ENCODE data around the gene AKT3. TPM values are rescaled to one million over a fixed set of nuclear protein-coding genes. Genes with fewer than 3 reads are reported as not detected.

AKT3 gene
- polyA plus RNA-seq, 3 donors, result 29.5 to 31.4 (median 30.7) TPM

- DNase-seq (ENCODE audit: low read depth in 3 of 3, low spot score in 2 of 3), result no peak
These were observed 285.2 kb downstream of the AKT3 start for GRCh38 chr1:243564814-243565213.

- no peak for DNase-seq (ENCODE audit: low read depth in 3 of 3, low spot score in 2 of 3)
These were observed 286.3 kb downstream of the AKT3 start for GRCh38 chr1:243563732-243564131.

- no peak for DNase-seq (ENCODE audit: low read depth in 3 of 3, low spot score in 2 of 3)
These were observed 287.6 kb downstream of the AKT3 start for GRCh38 chr1:243562473-243562872.

GRCh38 chr1:243561588-243562319 lies 288.3 kb downstream of the AKT3 start:
- no peak for DNase-seq (ENCODE audit: low read depth in 3 of 3, low spot score in 2 of 3)

GRCh38 chr1:243559575-243560162 lies 290.4 kb downstream of the AKT3 start:
- DNase-seq (ENCODE audit: low read depth in 3 of 3, low spot score in 2 of 3), result no peak

- no peak for DNase-seq (ENCODE audit: low read depth in 3 of 3, low spot score in 2 of 3)
These were observed 291.5 kb downstream of the AKT3 start for GRCh38 chr1:243558576-243558975.

GRCh38 chr1:243557866-243558265 lies 292.2 kb downstream of the AKT3 start:
- DNase-seq (ENCODE audit: low read depth in 3 of 3, low spot score in 2 of 3), result no peak

GRCh38 chr1:243554686-243555085 lies 295.4 kb downstream of the AKT3 start:
- DNase-seq (ENCODE audit: low read depth in 3 of 3, low spot score in 2 of 3), result no peak

- no peak for DNase-seq (ENCODE audit: low read depth in 3 of 3, low spot score in 2 of 3)
These were observed 297.0 kb downstream of the AKT3 start for GRCh38 chr1:243553090-243553489.

GRCh38 chr1:243550276-243550675 lies 299.8 kb downstream of the AKT3 start:
- DNase-seq (ENCODE audit: low read depth in 3 of 3, low spot score in 2 of 3), result no peak

- no peak for DNase-seq (ENCODE audit: low read depth in 3 of 3, low spot score in 2 of 3)
These were observed 300.3 kb downstream of the AKT3 start for GRCh38 chr1:243549791-243550190.

GRCh38 chr1:243549108-243549507 lies 300.9 kb downstream of the AKT3 start:
- no peak for DNase-seq (ENCODE audit: low read depth in 3 of 3, low spot score in 2 of 3)

- DNase-seq (ENCODE audit: low read depth in 3 of 3, low spot score in 2 of 3), result no peak
These were observed 301.5 kb downstream of the AKT3 start for GRCh38 chr1:243548516-243548915.

GRCh38 chr1:243547891-243548290 lies 302.2 kb downstream of the AKT3 start:
- no peak for DNase-seq (ENCODE audit: low read depth in 3 of 3, low spot score in 2 of 3)

- no peak for DNase-seq (ENCODE audit: low read depth in 3 of 3, low spot score in 2 of 3)
These were observed 303.6 kb downstream of the AKT3 start for GRCh38 chr1:243546457-243546856.

- DNase-seq (ENCODE audit: low read depth in 3 of 3, low spot score in 2 of 3), result no peak
These were observed 306.5 kb downstream of the AKT3 start for GRCh38 chr1:243543501-243543900.

- DNase-seq (ENCODE audit: low read depth in 3 of 3, low spot score in 2 of 3), result no peak
These were observed 307.2 kb downstream of the AKT3 start for GRCh38 chr1:243542739-243543415.

GRCh38 chr1:243539636-243540035 lies 310.4 kb downstream of the AKT3 start:
- no peak for DNase-seq (ENCODE audit: low read depth in 3 of 3, low spot score in 2 of 3)

GRCh38 chr1:243535014-243535413 lies 315.0 kb downstream of the AKT3 start:
- DNase-seq (ENCODE audit: low read depth in 3 of 3, low spot score in 2 of 3), result no peak

GRCh38 chr1:243529512-243529911 lies 320.5 kb downstream of the AKT3 start:
- no peak for DNase-seq (ENCODE audit: low read depth in 3 of 3, low spot score in 2 of 3)

GRCh38 chr1:243528459-243529121 lies 321.5 kb downstream of the AKT3 start:
- no peak for DNase-seq (ENCODE audit: low read depth in 3 of 3, low spot score in 2 of 3)

All from right renal cortex interstitium (tissue), 3 donors.